Measurements from ENCODE around the gene INTS14. TPM values are rescaled to one million over a fixed set of nuclear protein-coding genes. Genes with fewer than 3 reads are reported as not detected.

INTS14 gene
- total RNA-seq, 1 donor from 2014 or later = 24.4 TPM

- Histone ChIP-seq H3K36me3 (ENCODE audit: insufficient read depth, low read length) (no peaks in the 10 kb centered on the region), H3K79me2 (ENCODE audit: insufficient read depth, low read length) (no peaks in the 10 kb centered on the region), H3K4me1 (ENCODE audit: insufficient read depth, low read length) (no peaks in the 10 kb centered on the region), H3K4me3 (ENCODE audit: insufficient read depth, low read depth, low read length) (no peak overlapping the region), H4K20me1 (ENCODE audit: insufficient read depth, low read length) (no peaks in the 10 kb centered on the region), H3K27ac (ENCODE audit: low read depth, low read length) (no peak overlapping the region), H3K9ac (ENCODE audit: low read length) (no peak overlapping the region), H3K4me2 (ENCODE audit: low read length) (no peak overlapping the region), H2AFZ (ENCODE audit: low read depth, low read length) (no peak overlapping the region), H3K9me3 (ENCODE audit: insufficient read depth, low read depth, low read length) (no peaks in the 10 kb centered on the region), H3K27me3 (ENCODE audit: insufficient read depth, low read length) (no peaks in the 10 kb centered on the region)
- FAIRE-seq (no peak), DNase-seq (ENCODE audit: low read depth) (no peak)
- no peak for TF ChIP-seq EZH2 (IDR thresholded peaks at IDR 0.05; ENCODE audit: insufficient read depth, low read length)
- TF ChIP-seq, protein P1, sequence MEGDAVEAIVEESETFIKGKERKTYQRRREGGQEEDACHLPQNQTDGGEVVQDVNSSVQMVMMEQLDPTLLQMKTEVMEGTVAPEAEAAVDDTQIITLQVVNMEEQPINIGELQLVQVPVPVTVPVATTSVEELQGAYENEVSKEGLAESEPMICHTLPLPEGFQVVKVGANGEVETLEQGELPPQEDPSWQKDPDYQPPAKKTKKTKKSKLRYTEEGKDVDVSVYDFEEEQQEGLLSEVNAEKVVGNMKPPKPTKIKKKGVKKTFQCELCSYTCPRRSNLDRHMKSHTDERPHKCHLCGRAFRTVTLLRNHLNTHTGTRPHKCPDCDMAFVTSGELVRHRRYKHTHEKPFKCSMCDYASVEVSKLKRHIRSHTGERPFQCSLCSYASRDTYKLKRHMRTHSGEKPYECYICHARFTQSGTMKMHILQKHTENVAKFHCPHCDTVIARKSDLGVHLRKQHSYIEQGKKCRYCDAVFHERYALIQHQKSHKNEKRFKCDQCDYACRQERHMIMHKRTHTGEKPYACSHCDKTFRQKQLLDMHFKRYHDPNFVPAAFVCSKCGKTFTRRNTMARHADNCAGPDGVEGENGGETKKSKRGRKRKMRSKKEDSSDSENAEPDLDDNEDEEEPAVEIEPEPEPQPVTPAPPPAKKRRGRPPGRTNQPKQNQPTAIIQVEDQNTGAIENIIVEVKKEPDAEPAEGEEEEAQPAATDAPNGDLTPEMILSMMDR (IDR thresholded peaks at IDR 0.05; ENCODE audit: insufficient read depth, low read depth, low read length) = no peak
- no peak overlapping the region for H3K4me3 Mint-ChIP-seq (ENCODE audit: unreplicated experiment)
- H3K9me3 Mint-ChIP-seq (ENCODE audit: unreplicated experiment) = peaks cover 5% of the 10 kb centered on the region
- no peaks in the 10 kb centered on the region for H3K4me1 Mint-ChIP-seq (ENCODE audit: low read depth, unreplicated experiment)
- peaks cover 21% of the 10 kb centered on the region for H3K36me3 Mint-ChIP-seq (ENCODE audit: low read depth, unreplicated experiment)
- no peak overlapping the region for H3K27ac Mint-ChIP-seq (ENCODE audit: unreplicated experiment)
- H3K27me3 Mint-ChIP-seq (ENCODE audit: low read depth, unreplicated experiment) = no peaks in the 10 kb centered on the region
These were observed 15.9 kb upstream of the INTS14 start for GRCh38 chr15:65626856-65627255.

GRCh38 chr15:65623103-65623502, 12.2 kb upstream of the INTS14 start:
- no peak for TF ChIP-seq EZH2 (IDR thresholded peaks at IDR 0.05; ENCODE audit: insufficient read depth, low read length)
- TF ChIP-seq, protein P1 (IDR thresholded peaks at IDR 0.05; ENCODE audit: insufficient read depth, low read depth, low read length) = no peak
- H3K9me3 Mint-ChIP-seq (ENCODE audit: unreplicated experiment) = peaks cover 3% of the 10 kb centered on the region
- Histone ChIP-seq H3K9me3 (ENCODE audit: insufficient read depth, low read depth, low read length) (no peaks in the 10 kb centered on the region), H3K27me3 (ENCODE audit: insufficient read depth, low read length) (no peaks in the 10 kb centered on the region), H3K4me3 (ENCODE audit: insufficient read depth, low read depth, low read length) (no peak overlapping the region), H2AFZ (ENCODE audit: low read depth, low read length) (no peak overlapping the region), H3K4me2 (ENCODE audit: low read length) (no peak overlapping the region), H3K9ac (ENCODE audit: low read length) (no peak overlapping the region), H3K27ac (ENCODE audit: low read depth, low read length) (no peak overlapping the region), H3K36me3 (ENCODE audit: insufficient read depth, low read length) (no peaks in the 10 kb centered on the region), H4K20me1 (ENCODE audit: insufficient read depth, low read length) (no peaks in the 10 kb centered on the region), H3K4me1 (ENCODE audit: insufficient read depth, low read length) (no peaks in the 10 kb centered on the region), H3K79me2 (ENCODE audit: insufficient read depth, low read length) (no peaks in the 10 kb centered on the region)
- no peaks in the 10 kb centered on the region for H3K4me1 Mint-ChIP-seq (ENCODE audit: low read depth, unreplicated experiment)
- DNase-seq (ENCODE audit: low read depth) (no peak), FAIRE-seq (no peak)
- no peak overlapping the region for H3K4me3 Mint-ChIP-seq (ENCODE audit: unreplicated experiment)
- H3K27me3 Mint-ChIP-seq (ENCODE audit: low read depth, unreplicated experiment) = no peaks in the 10 kb centered on the region
- no peak overlapping the region for H3K27ac Mint-ChIP-seq (ENCODE audit: unreplicated experiment)
- peaks cover 26% of the 10 kb centered on the region for H3K36me3 Mint-ChIP-seq (ENCODE audit: low read depth, unreplicated experiment)

DNA sequence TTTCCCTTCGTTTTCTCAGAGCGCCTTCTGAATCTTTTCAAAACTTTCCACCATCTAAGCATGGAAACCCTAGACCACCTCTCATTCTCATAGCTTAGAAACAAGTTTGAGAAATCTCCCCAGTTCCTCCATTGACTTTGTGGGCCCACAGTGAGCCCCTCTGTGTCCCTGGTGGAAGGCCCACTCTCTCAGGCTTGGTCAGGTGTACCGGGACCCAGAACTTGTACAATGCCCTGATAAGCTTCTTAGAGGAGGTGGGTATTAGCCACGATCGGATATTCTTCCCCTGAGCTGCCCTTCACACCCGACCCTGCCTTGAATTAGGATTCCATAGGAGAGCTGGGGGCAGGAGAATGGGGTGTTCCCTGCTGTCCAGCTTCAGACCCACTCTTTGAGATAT, 10.7 kb upstream of the INTS14 start, which contains the start of gene SLC24A1:
TSS of gene SLC24A1 (plus strand) at position 301 of the 400 bp plus-strand sequence. CDS start 2,143 bp downstream, outside the sequence.
- Histone ChIP-seq H3K79me2 (ENCODE audit: insufficient read depth, low read length) (no peaks in the 10 kb centered on the region), H2AFZ (ENCODE audit: low read depth, low read length) (no peak within 1 kb of the TSS), H3K27me3 (ENCODE audit: insufficient read depth, low read length) (no peaks in the 10 kb centered on the region), H3K4me1 (ENCODE audit: insufficient read depth, low read length) (no peaks in the 10 kb centered on the region), H4K20me1 (ENCODE audit: insufficient read depth, low read length) (no peaks in the 10 kb centered on the region), H3K9ac (ENCODE audit: low read length) (no peak within 1 kb of the TSS), H3K4me2 (ENCODE audit: low read length) (no peak within 1 kb of the TSS), H3K9me3 (ENCODE audit: insufficient read depth, low read depth, low read length) (no peaks in the 10 kb centered on the region), H3K4me3 (ENCODE audit: insufficient read depth, low read depth, low read length) (no peak within 1 kb of the TSS), H3K36me3 (ENCODE audit: insufficient read depth, low read length) (no peaks in the 10 kb centered on the region), H3K27ac (ENCODE audit: low read depth, low read length) (no peak within 1 kb of the TSS)
- Mint-ChIP-seq H3K4me1 (ENCODE audit: low read depth, unreplicated experiment) (no peaks in the 10 kb centered on the region), H3K9me3 (ENCODE audit: unreplicated experiment) (peaks cover 3% of the 10 kb centered on the region), H3K27ac (ENCODE audit: unreplicated experiment) (no peak within 1 kb of the TSS), H3K4me3 (ENCODE audit: unreplicated experiment) (no peak within 1 kb of the TSS), H3K36me3 (ENCODE audit: low read depth, unreplicated experiment) (peaks cover 24% of the 10 kb centered on the region), H3K27me3 (ENCODE audit: low read depth, unreplicated experiment) (no peaks in the 10 kb centered on the region)
- no peak for TF ChIP-seq EZH2 (IDR thresholded peaks at IDR 0.05; ENCODE audit: insufficient read depth, low read length)
- TF ChIP-seq, protein P1 (IDR thresholded peaks at IDR 0.05; ENCODE audit: insufficient read depth, low read depth, low read length) = no peak
- DNase-seq (ENCODE audit: low read depth) (no peak), FAIRE-seq (no peak)
